Epithelial cell of proximal tubule (primary cell): ENCODE measurements around the gene NXT1. TPM values are rescaled to one million over a fixed set of nuclear protein-coding genes. Genes with fewer than 3 reads are reported as not detected.

Experiments
- DNase-seq: peaks from one replicate; pipeline ENCODE4 v3.0.0-alpha.2; 2011; ENCODE audit warnings: low read depth
- H3K4me3 ChIP-seq: 2 replicates; pipeline ENCODE4 v1.5.1; 2011; ENCODE audit warnings: low read depth, mild to moderate bottlenecking, low read length
- total RNA-seq: library from RNA; depleted of rRNA; stranded (reverse); fragments of >200 nt; gene quantifications from 2 replicates; pipeline ENCODE4 v1.2.3, GENCODE V29; 2015
- TF ChIP-seq, protein P1 (sequence below): conservative IDR thresholded peaks from 2 replicates; pipeline ENCODE4 v1.5.1; 2012; ENCODE audit warnings: low read depth, mild to moderate bottlenecking, low read length

NXT1 gene
- total RNA-seq, 1 donor from 2014 or later, result 47.0 TPM

DNA sequence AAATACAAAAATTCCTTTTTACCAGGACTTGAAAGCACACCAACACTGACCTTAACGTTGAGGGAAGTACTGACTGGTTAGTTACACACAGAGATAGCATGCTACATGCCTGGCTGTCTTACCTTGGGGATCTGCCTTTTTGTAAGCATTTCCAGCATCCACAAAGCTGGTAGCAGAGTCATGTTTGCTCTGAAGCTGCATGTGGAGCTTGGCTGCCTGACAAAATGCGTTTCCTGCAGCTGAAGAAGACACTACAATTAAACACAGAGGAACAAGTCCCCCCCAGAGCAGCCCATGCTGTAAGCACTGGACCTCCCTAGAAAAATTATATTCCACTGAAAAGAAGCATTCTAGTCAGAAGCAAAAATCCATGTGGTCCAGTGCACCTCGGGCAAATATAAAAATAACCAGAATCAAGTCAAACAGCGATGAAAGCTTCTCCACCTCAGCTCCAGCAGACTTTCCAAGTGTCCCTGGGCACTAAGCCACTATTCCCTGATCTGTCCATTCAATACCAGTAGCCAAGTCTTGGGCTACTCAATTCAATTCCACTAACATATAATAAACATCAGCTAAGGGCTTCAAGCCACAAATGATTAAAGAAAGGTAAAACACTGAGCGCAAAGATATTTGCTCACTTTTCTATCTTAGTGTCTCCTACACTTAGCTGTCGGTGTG, 46.5 kb downstream of the NXT1 start:
- TF ChIP-seq, protein P1, sequence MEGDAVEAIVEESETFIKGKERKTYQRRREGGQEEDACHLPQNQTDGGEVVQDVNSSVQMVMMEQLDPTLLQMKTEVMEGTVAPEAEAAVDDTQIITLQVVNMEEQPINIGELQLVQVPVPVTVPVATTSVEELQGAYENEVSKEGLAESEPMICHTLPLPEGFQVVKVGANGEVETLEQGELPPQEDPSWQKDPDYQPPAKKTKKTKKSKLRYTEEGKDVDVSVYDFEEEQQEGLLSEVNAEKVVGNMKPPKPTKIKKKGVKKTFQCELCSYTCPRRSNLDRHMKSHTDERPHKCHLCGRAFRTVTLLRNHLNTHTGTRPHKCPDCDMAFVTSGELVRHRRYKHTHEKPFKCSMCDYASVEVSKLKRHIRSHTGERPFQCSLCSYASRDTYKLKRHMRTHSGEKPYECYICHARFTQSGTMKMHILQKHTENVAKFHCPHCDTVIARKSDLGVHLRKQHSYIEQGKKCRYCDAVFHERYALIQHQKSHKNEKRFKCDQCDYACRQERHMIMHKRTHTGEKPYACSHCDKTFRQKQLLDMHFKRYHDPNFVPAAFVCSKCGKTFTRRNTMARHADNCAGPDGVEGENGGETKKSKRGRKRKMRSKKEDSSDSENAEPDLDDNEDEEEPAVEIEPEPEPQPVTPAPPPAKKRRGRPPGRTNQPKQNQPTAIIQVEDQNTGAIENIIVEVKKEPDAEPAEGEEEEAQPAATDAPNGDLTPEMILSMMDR, result no peak
- H3K4me3 ChIP-seq, result no peak overlapping the region
- DNase-seq, result no peak

DNA sequence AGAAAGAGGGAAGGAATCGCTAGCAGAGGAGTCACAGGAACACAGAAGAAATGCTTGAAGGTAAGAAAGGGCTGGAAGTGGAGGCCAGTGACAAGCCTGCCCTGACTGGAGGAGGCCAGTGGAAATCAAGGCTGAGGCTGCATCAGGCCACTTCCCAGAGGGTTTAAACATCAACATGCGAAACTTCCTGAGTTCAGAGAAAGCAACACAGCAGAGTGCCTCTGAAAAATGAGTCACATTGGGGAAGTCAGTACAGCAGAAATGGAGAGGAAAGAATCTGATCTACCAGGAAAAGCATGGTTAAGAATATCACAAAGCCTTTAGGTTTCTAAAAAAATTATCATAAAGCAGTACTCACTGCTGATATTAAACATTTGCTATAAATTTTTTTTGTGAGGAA, 47.4 kb downstream of the NXT1 start:
- H3K4me3 ChIP-seq, result no peak overlapping the region
- no peak for DNase-seq
- TF ChIP-seq, protein P1, result no peak

DNA sequence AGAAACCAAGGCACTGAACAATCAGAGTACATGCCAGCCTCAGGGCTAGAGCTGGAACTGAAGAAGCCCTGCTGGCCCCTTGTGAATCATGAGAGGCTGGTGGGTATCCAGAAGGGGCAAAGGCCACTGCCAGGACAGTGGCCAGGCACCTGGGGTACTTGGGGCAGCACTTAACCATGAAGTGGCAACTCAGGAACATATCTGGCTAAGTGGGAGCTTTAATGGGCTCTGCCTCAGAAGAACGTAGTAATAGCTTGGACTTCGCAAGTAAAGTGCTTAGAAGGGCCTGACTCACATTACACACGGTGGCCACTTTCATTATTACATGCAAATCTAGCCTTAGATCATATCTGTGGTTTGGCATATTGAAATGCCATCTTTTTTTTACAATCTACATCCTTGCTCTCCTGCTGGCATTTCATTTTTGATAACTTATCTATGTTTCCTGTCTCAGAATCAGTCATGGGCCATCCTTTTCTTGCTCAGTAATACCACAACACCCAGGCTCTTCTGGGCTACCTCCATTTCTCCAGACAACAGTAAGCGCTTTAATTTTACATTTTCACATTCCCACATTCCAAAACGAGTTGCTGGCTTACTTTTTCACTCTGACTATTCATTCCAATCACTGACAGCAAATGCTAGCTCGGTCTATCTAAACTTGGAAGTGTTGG, 49.1 kb downstream of the NXT1 start:
- no peak for DNase-seq
- TF ChIP-seq, protein P1, result no peak
- no peak overlapping the region for H3K4me3 ChIP-seq

DNA sequence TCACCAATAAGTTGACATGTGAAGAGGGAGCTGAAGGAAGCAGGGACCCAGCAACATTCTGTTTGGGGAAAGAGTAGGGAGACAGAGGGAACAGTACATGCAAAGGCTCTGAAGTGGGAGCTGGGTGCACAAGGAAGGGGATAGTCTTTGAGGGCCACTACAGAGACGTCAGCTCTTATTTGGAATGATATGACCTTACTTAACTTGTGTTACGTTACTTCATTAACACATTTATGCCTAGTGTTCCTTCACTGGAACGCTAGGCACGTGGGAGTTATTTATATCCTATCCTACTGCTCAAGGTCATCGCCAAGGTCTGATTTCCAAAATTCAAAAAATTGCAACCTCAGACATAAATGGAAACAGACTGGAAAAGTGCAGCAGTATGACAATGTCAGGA, 50.5 kb downstream of the NXT1 start:
- TF ChIP-seq, protein P1, result no peak

DNA sequence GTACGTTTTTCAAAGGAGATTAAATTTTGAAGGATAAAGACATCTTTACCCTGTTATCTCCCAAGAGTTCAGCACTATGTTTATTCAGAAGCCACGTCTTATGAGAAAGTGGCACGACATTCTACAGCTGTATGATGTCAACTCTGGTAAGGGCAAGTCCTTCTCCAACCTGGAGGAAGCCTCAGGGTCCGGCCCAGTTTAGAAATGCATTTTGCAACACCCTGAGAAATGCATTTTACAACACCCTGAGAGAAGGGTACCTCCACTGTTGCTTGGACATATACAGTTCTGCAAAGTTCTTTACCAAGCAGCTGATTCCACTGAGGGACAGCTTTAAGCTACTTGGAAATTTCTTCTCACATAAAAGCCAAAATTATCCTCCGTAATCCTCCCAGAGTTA, 53.2 kb downstream of the NXT1 start:
- H3K4me3 ChIP-seq, result no peak overlapping the region
- no peak for DNase-seq
- TF ChIP-seq, protein P1, result no peak

More for the DNA sequence above, 50.5 kb downstream of the NXT1 start:
- no peak overlapping the region for H3K4me3 ChIP-seq
- DNase-seq, result no peak

DNA sequence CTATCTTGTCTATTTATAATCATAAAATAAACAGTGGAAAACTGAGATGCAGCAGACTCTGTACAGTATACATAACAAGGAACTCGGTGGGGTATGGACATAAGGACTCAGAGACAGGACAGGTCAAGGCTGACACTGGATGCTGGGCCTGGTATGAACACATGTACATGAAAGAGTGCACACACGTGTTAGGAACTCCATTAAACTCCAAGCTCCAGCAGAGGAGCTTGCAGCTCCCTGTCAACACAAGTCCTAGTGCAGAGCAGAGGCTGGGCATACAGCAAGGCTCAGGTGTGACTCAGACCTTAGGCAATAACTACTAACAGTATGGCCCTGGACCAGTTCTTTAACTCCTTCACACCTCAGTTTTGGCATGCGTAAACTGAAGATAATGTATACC, 53.6 kb downstream of the NXT1 start:
- no peak for DNase-seq
- TF ChIP-seq, protein P1, result no peak

More for the DNA sequence above, 53.6 kb downstream of the NXT1 start:
- no peak overlapping the region for H3K4me3 ChIP-seq

Other genes with a start within 250 kb of the NXT1 start
- gene GZF1, start 11.4 kb downstream of the NXT1 start, total RNA-seq, result 9.5 and 10.3 TPM in 2 replicates
- 3.3 and 3.8 TPM in 2 replicates for gene NAPB, start 70.7 kb downstream of the NXT1 start, total RNA-seq
- not detected in 2 replicates for gene CSTL1, start 88.9 kb downstream of the NXT1 start, total RNA-seq
- not detected in 2 replicates for gene CST11, start 102.1 kb downstream of the NXT1 start, total RNA-seq
- gene CST8, start 140.3 kb downstream of the NXT1 start, total RNA-seq, result not detected in 2 replicates
- gene CST9L, start 217.7 kb downstream of the NXT1 start, total RNA-seq, result not detected in 2 replicates